ENCODE measurements around the gene IQSEC1. TPM values are rescaled to one million over a fixed set of nuclear protein-coding genes. Genes with fewer than 3 reads are reported as not detected.

Gene IQSEC1
- total RNA-seq, 3 donors from 2014 or later = 26.9 to 45.4 (median 26.9) TPM

DNA sequence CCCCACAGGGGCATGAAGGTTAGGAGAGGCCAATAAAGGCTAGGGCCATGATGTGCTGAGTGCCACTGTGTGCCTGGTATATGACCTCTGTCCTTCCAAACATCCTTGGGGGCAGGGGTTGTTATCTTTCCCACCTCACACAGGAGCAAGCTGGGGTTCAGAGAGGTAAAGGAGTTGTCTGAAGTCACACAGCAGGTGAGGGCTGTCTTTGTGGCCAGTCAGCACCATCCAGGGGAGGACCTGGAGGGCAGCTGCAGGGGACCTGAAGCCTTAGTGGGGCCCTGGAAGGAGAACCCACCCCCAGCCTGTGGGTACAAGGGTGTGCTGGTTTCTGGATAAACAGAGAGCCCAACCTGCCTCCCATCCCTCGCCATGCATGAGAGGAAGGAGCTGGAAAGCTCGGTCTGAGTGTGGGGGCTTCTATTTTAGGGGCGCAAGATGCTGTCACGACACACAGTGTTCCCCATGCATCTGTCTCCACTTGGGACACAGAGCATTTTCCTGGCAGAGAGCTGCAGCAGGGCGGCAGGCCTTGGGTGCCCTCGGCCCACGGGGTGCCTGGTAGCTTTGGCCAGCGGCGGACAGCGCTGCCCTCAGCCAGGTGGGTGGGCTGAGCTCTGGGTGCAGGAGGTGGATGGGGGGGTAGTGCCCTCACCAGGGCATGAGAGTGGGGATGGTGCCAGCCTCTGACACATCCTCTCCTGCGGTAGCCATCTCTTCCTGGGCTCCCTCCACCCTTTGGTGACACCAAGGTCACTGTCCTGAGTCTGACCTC lies 14.7 kb downstream of the IQSEC1 start:
- Histone ChIP-seq H3K36me3 (no peaks in the 10 kb centered on the region), H3K27ac (no peak overlapping the region), H3K4me3 (no peak overlapping the region), H3K9me3 (no peaks in the 10 kb centered on the region), H3K4me1 (peaks cover 6 to 14% of the 10 kb centered on the region in 2 donors), H3K27me3 (no peaks in the 10 kb centered on the region)
- no peak for DNase-seq (ENCODE audit: low spot score in 2 of 2)
- intact Hi-C loops (cut with DNase I; ENCODE audit: low total_unique reads) = no loop called here
- TF ChIP-seq POLR2AphosphoS5 (IDR thresholded peaks at IDR 0.05) (no peak), POLR2A (IDR thresholded peaks at IDR 0.05) (no peak), CTCF (IDR thresholded peaks at IDR 0.05) (no peak)

GRCh38 chr3:13057282-13058040 lies 15.8 kb downstream of the IQSEC1 start:
- no peak overlapping the region for H3K27ac ChIP-seq
- H3K4me1 ChIP-seq = peaks cover 6 to 17% of the 10 kb centered on the region in 2 donors
- DNase-seq (ENCODE audit: low spot score in 2 of 2) = peak in 1 of 2 donors; percentile 41
- intact Hi-C loops (cut with DNase I; ENCODE audit: low total_unique reads) = no loop called here
- no peak for TF ChIP-seq CTCF (IDR thresholded peaks at IDR 0.05)
- no peak for TF ChIP-seq POLR2AphosphoS5 (IDR thresholded peaks at IDR 0.05)
- TF ChIP-seq POLR2A (IDR thresholded peaks at IDR 0.05) = no peak
- no peaks in the 10 kb centered on the region for H3K9me3 ChIP-seq
- no peaks in the 10 kb centered on the region for H3K36me3 ChIP-seq
- H3K27me3 ChIP-seq = no peaks in the 10 kb centered on the region
- H3K4me3 ChIP-seq = no peak overlapping the region

DNA sequence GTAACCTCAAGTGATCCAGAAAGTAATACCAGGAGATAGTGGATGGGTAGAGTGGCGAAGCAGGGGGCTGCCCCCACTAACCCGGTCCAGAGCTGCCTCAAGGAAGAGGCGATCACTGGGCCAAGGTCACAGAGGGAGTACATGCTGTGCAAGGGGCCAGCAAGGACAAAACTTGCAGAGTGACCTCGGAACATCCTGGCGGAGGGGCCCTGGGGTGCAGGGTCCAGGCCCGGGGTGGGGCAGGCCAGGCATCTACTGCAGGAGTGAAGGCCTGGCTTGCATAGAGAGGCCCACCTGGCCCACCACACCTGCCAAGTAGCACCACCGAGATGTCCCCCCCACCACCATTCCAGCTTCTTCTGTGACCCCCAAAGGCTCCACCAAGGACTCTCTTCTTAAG lies 17.6 kb downstream of the IQSEC1 start:
- intact Hi-C loops (cut with DNase I; ENCODE audit: low total_unique reads) = no loop called here
- no peak for DNase-seq (ENCODE audit: low spot score in 2 of 2)

GRCh38 chr3:13054341-13055285 lies 18.6 kb downstream of the IQSEC1 start:
- TF ChIP-seq POLR2A (IDR thresholded peaks at IDR 0.05) = no peak
- no peak for TF ChIP-seq CTCF (IDR thresholded peaks at IDR 0.05)
- TF ChIP-seq POLR2AphosphoS5 (IDR thresholded peaks at IDR 0.05) = no peak
- no peak for DNase-seq (ENCODE audit: low spot score in 2 of 2)
- Histone ChIP-seq H3K4me3 (no peak overlapping the region), H3K27me3 (no peaks in the 10 kb centered on the region), H3K27ac (no peak overlapping the region), H3K4me1 (peaks cover 6 to 28% of the 10 kb centered on the region in 2 donors), H3K9me3 (no peaks in the 10 kb centered on the region), H3K36me3 (no peaks in the 10 kb centered on the region)
- intact Hi-C loops (cut with DNase I; ENCODE audit: low total_unique reads) = no loop called here

More for the DNA sequence above, 17.6 kb downstream of the IQSEC1 start:
- no peak for TF ChIP-seq CTCF (IDR thresholded peaks at IDR 0.05)
- TF ChIP-seq POLR2A (IDR thresholded peaks at IDR 0.05) = no peak
- no peak for TF ChIP-seq POLR2AphosphoS5 (IDR thresholded peaks at IDR 0.05)
- no peak overlapping the region for H3K27ac ChIP-seq
- H3K9me3 ChIP-seq = no peaks in the 10 kb centered on the region
- H3K4me1 ChIP-seq = peaks cover 6 to 28% of the 10 kb centered on the region in 2 donors
- no peaks in the 10 kb centered on the region for H3K27me3 ChIP-seq
- no peak overlapping the region for H3K4me3 ChIP-seq
- no peaks in the 10 kb centered on the region for H3K36me3 ChIP-seq

All from breast epithelium (tissue), 4 donors.